Sigmoid colon (tissue), 7 donors: ENCODE results near the gene GRIP1. TPM values are rescaled to one million over a fixed set of nuclear protein-coding genes. Genes with fewer than 3 reads are reported as not detected.

ENCODE experiments used
- DNase-seq: peaks from one replicate; pipeline ENCODE4 v3.0.0-alpha.2; 2019
- H3K27ac ChIP-seq, 4 donors: fragments of 200-600 bp; sonication (generic); one replicate each; pipeline ENCODE4 v1.5.1; 2016 to 2019; ENCODE audit warnings: mild to moderate bottlenecking in 1 of 4
- H3K27me3 ChIP-seq, 3 donors: fragments of 200-600 bp; sonication (generic); one replicate each; pipeline ENCODE4 v1.5.1; 2019; ENCODE audit warnings: mild to moderate bottlenecking in 1 of 3
- H3K36me3 ChIP-seq, 4 donors: fragments of 200-600 bp; sonication (generic); one replicate each; pipeline ENCODE4 v1.5.1; 2016 to 2019
- H3K4me1 ChIP-seq, 4 donors: fragments of 200-600 bp; sonication (generic); one replicate each; pipeline ENCODE4 v1.5.1; 2017 to 2019
- H3K4me3 ChIP-seq, 4 donors: fragments of 200-600 bp; sonication (generic); one replicate each; pipeline ENCODE4 v1.5.1; 2017 to 2019; ENCODE audit warnings: mild to moderate bottlenecking in 2 of 4, moderate library complexity in 1 of 4
- H3K9me3 ChIP-seq, 4 donors: fragments of 200-600 bp in 3 of 4; sonication (generic) in 3 of 4; one replicate each; pipeline versions ENCODE4 v1.5.1 to v1.6.1; 2013 to 2019
- EP300 ChIP-seq, 4 donors: sonication (generic); formaldehyde crosslinking; IDR thresholded peaks; one replicate each; pipeline ENCODE4 v1.6.1; 2017; ENCODE audit warnings: antibody characterized with exemption in 4 of 4
- POLR2A ChIP-seq, 2 donors: fragments of 450-650 bp; IDR thresholded peaks; one replicate each; pipeline ENCODE4 v1.6.1; 2016; ENCODE audit warnings: antibody characterized with exemption in 2 of 2, mild to moderate bottlenecking in 2 of 2, moderate library complexity in 2 of 2
- POLR2AphosphoS5 ChIP-seq, 4 donors: sonication (generic); formaldehyde crosslinking; IDR thresholded peaks; one replicate each; pipeline ENCODE4 v1.6.1; 2017; ENCODE audit warnings: antibody characterized with exemption in 4 of 4
- WGBS, 2 donors: extraction: QIAGEN DNeasy Blood & Tissue Kit; methylation state at CpG; one replicate each; pipeline ENCODE4 v1.1.7; 2013; 5-methylcytosine and 5-hydroxymethylcytosine counted together
- intact Hi-C: fragments of 100-400 bp; cut with DNase I; formaldehyde crosslinking; loops from one replicate; pipeline ENCODE4 v1.15.1; 2023
- polyA plus RNA-seq, 3 donors: library from polyadenylated mRNA; stranded (reverse); fragments of 200-250 nt; gene quantifications; one replicate each; pipeline ENCODE4 v1.2.3, GENCODE V29; 2013
- total RNA-seq, 4 donors: library from RNA; depleted of rRNA; stranded (reverse); fragments of >200 nt; gene quantifications; one replicate each; pipeline ENCODE4 v1.1.0, GENCODE V29; 2016
- TF ChIP-seq, protein P1 (sequence below), 4 experiments: fragments of 450-650 bp in 3 of 4; fragments of 200-600 bp in 1 of 4; IDR thresholded peaks; one replicate each; pipeline ENCODE4 v1.5.1; 2016 to 2019; ENCODE audit warnings: antibody characterized with exemption in 4 of 4, mild to moderate bottlenecking in 3 of 4, moderate library complexity in 2 of 4
- donor health status: healthy with polysubstance abuse.
- donor health status: Bipolar disorder and iron deficiency.
- donor health status: healthy.

GRIP1 gene
- total and polyA plus RNA-seq, 7 donors: 0.46 to 14.0 (median 6.3) TPM

DNA sequence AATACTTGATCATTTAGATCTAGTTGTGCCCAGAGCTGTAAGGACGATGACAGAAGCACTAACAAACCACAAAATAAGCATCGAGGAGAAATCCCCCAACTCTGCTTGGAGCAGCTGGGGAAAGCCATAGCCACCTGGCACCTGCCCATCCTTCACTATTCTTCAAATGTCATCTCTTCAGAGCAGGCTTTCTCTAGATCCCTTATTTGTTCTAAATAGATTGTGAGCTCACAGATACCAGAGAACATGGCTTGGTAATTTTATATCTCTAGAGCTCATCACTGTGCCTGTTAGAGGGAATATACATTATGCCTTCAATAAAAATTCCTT lies 50.9 kb downstream of the GRIP1 start:
- 54 to 76% methylated on average over 2 of the region's 2 CpGs for WGBS, 2 donors
- intact Hi-C loops: no loop called here
- Histone ChIP-seq H3K27me3 (no peaks in the 10 kb centered on the region), H3K9me3 (no peaks in the 10 kb centered on the region), H3K36me3 (no peaks in the 10 kb centered on the region), H3K4me1 (no peaks in the 10 kb centered on the region), H3K27ac (no peak overlapping the region), H3K4me3 (no peak overlapping the region)
- DNase-seq: no peak
- TF ChIP-seq POLR2AphosphoS5 (IDR thresholded peaks at IDR 0.05) (no peak), POLR2A (IDR thresholded peaks at IDR 0.05) (no peak)
- TF ChIP-seq, protein P1, sequence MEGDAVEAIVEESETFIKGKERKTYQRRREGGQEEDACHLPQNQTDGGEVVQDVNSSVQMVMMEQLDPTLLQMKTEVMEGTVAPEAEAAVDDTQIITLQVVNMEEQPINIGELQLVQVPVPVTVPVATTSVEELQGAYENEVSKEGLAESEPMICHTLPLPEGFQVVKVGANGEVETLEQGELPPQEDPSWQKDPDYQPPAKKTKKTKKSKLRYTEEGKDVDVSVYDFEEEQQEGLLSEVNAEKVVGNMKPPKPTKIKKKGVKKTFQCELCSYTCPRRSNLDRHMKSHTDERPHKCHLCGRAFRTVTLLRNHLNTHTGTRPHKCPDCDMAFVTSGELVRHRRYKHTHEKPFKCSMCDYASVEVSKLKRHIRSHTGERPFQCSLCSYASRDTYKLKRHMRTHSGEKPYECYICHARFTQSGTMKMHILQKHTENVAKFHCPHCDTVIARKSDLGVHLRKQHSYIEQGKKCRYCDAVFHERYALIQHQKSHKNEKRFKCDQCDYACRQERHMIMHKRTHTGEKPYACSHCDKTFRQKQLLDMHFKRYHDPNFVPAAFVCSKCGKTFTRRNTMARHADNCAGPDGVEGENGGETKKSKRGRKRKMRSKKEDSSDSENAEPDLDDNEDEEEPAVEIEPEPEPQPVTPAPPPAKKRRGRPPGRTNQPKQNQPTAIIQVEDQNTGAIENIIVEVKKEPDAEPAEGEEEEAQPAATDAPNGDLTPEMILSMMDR (IDR thresholded peaks at IDR 0.05): no peak

DNA sequence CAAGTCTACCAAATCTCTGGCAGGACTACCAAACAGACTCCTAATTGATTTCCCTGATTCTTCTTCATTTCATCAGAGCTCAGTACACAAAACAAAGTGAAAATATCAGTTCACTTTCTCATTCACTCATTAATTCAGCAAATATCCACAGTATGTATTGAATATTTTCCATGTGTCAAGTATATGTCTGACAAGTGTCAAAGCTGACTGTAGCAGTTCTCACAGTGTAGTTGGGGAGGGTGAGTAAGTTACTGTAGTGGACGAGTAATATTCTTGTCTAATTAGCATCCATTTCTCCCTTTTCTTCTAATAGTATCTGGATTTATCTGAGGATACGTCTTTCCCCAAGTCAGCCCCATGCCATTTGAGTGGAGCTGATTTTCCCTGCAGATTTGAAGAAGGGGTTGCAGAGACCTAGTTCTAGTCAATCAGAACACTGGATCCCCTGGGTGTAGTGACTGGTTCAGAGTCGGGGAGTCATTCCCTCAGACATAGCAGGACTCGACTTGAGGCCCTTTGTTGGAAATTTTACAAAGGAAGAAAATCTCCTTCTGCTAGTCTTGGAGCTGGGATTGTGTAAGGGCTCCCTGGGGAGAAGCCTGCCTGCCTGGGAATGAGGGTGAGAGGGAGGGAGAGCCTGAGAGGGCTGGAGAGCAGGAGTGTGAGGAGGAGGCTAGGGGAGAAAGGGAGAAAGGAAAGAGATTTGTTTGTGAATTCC lies 51.4 kb downstream of the GRIP1 start:
- no peaks in the 10 kb centered on the region for H3K4me1 ChIP-seq
- no peak for TF ChIP-seq POLR2AphosphoS5 (IDR thresholded peaks at IDR 0.05)
- TF ChIP-seq EP300 (IDR thresholded peaks at IDR 0.05): no peak
- TF ChIP-seq, protein P1 (IDR thresholded peaks at IDR 0.05): no peak
- no peak for TF ChIP-seq POLR2A (IDR thresholded peaks at IDR 0.05)
- H3K27me3 ChIP-seq: no peaks in the 10 kb centered on the region
- no peak overlapping the region for H3K4me3 ChIP-seq
- no peak overlapping the region for H3K27ac ChIP-seq
- DNase-seq: no peak
- H3K9me3 ChIP-seq: no peaks in the 10 kb centered on the region
- intact Hi-C loops: no loop called here
- 87 to 89% methylated on average over 4 of the region's 4 CpGs for WGBS, 2 donors
- no peaks in the 10 kb centered on the region for H3K36me3 ChIP-seq

DNA sequence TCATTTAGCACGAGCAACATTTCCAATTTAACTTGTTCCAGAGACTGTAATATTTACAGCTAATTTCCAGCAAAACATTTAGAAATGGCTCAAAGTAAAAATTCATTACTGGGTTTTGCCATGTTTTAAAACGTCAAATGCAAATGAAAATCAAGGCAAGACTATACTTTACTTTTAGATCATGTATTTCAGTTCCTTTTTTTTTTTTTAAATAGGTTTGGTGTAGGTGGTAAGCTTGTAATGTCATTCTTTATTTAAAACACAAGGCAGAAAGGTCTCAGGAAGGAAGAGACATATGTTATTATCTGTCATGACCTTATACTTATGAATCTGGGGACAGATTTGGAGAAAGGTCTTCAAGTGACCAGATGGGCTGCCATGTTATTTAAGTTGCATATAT lies 54.1 kb downstream of the GRIP1 start:
- intact Hi-C loops: no loop called here

DNA sequence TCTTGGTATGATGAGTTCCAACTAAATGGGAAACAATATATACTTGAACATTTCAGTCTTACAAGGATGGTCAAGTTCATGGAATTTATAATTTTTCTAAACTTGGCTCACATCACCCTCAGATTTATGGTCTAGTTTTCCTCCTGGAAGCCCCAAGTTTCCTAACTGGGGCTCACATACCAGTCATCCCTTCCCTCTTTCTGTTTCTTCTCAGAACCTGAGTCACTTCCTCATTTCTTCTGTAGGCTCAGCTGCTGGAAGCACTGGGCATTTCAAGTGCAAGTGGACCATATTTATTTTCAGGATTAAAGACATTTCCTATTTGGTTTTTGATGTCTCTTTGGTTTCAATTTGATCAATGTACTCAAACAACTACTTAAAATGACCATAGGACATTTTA lies 55.4 kb downstream of the GRIP1 start:
- Histone ChIP-seq H3K4me1 (no peaks in the 10 kb centered on the region), H3K27ac (no peak overlapping the region), H3K4me3 (no peak overlapping the region), H3K9me3 (no peaks in the 10 kb centered on the region), H3K36me3 (no peaks in the 10 kb centered on the region), H3K27me3 (no peaks in the 10 kb centered on the region)
- DNase-seq: no peak
- intact Hi-C loops: no loop called here
- TF ChIP-seq EP300 (IDR thresholded peaks at IDR 0.05) (no peak), POLR2AphosphoS5 (IDR thresholded peaks at IDR 0.05) (no peak)
- TF ChIP-seq, protein P1 (IDR thresholded peaks at IDR 0.05): no peak

More for the DNA sequence above, 54.1 kb downstream of the GRIP1 start:
- Histone ChIP-seq H3K4me1 (no peaks in the 10 kb centered on the region), H3K4me3 (no peak overlapping the region), H3K27me3 (no peaks in the 10 kb centered on the region), H3K9me3 (no peaks in the 10 kb centered on the region), H3K36me3 (no peaks in the 10 kb centered on the region), H3K27ac (no peak overlapping the region)
- DNase-seq: no peak
- 75 to 86% methylated on average over 2 of the region's 2 CpGs for WGBS, 2 donors
- TF ChIP-seq EP300 (IDR thresholded peaks at IDR 0.05) (no peak), POLR2AphosphoS5 (IDR thresholded peaks at IDR 0.05) (no peak), POLR2A (IDR thresholded peaks at IDR 0.05) (no peak)
- TF ChIP-seq, protein P1 (IDR thresholded peaks at IDR 0.05): no peak

DNA sequence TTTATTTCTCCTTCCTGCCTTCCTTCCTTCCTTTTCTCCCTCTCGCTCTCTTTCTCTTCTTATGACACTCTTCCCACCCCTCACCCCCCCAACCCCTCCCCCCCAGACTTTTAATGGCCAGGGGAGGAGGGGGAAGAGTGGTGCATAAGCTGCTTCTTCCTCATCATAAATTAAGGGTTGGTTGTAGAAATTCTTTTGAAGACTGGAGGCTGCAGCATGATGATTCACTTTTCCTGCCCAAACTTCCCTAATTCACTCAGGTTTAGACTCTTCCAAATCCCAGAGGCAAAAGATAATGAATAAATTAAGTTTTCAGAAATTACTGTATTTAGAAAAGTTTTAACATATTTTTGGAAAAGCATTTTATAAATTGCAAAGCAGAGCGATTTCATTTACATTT lies 58.2 kb downstream of the GRIP1 start:
- TF ChIP-seq POLR2AphosphoS5 (IDR thresholded peaks at IDR 0.05): no peak
- TF ChIP-seq EP300 (IDR thresholded peaks at IDR 0.05): no peak
- TF ChIP-seq POLR2A (IDR thresholded peaks at IDR 0.05): no peak
- TF ChIP-seq, protein P1 (IDR thresholded peaks at IDR 0.05): no peak

More for the DNA sequence above, 58.2 kb downstream of the GRIP1 start:
- Histone ChIP-seq H3K4me1 (no peaks in the 10 kb centered on the region), H3K4me3 (no peak overlapping the region), H3K9me3 (no peaks in the 10 kb centered on the region), H3K36me3 (no peaks in the 10 kb centered on the region), H3K27me3 (no peaks in the 10 kb centered on the region), H3K27ac (no peak overlapping the region)
- 71 to 83% methylated on average over 2 of the region's 2 CpGs for WGBS, 2 donors
- intact Hi-C loops: no loop called here
- DNase-seq: no peak
